OCI-LY1 (cell line): ENCODE data around the gene IMPACT.

Experiments
- EZH2 ChIP-seq: fragments of 200-600 bp; sonication (generic), shearing (Covaris generic); IDR thresholded peaks from 2 replicates; pipeline ENCODE4 v1.8.0; 2017; ENCODE audit warnings: borderline replicate concordance, mixed run types, mild to moderate bottlenecking, antibody characterized with exemption, low read length, moderate library complexity, mixed read lengths
- TF ChIP-seq, protein P1 (sequence below): fragments of 200-600 bp; sonication (generic), shearing (Covaris generic); IDR thresholded peaks from 2 replicates; pipeline ENCODE4 v1.5.1; 2017; ENCODE audit warnings: mild to moderate bottlenecking, antibody characterized with exemption, low read length, moderate library complexity, mixed read lengths

DNA sequence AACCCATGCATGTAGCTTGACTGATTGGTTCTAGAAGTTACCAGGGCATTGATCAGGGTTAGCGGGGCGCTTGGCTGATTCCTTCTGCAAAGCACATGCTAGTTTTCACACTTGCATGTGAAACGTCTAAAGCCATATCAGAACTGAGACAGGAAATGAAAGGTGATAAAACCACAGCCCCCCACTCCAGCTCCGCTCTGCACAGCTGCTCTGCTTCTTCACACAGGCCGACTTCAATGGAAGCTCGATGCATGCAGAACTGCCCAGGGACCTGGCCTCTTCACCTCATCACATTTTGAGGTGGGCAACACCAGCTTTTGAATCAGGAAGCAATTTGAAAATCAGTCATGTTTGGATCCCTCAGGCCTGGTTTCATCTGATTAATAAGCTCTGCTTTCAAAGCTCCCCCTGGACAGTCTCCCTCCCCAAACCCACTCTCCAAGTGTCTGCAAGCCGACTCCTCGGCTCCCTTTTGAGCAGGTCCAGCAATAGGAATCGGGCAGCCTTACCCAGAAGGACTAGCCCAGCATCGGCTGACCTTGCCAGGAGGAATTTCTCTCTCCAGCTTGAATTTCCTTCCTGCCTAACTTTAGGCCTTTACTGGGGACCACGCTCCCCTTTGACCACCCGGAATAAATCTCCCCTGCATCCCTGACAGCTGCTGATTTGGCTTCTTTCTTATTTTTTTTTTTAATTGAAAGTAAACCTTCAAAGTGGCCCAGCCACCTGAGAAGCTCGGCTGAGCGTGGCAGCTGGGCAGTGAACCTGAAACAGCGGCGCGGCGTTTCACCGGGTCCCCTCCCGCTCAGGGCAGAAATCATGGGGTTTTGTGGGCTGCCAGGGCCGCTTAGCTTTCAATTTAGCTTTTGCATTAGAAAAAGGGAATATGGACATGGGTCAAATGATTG, 65.7 kb downstream of the IMPACT start:
- TF ChIP-seq, protein P1, sequence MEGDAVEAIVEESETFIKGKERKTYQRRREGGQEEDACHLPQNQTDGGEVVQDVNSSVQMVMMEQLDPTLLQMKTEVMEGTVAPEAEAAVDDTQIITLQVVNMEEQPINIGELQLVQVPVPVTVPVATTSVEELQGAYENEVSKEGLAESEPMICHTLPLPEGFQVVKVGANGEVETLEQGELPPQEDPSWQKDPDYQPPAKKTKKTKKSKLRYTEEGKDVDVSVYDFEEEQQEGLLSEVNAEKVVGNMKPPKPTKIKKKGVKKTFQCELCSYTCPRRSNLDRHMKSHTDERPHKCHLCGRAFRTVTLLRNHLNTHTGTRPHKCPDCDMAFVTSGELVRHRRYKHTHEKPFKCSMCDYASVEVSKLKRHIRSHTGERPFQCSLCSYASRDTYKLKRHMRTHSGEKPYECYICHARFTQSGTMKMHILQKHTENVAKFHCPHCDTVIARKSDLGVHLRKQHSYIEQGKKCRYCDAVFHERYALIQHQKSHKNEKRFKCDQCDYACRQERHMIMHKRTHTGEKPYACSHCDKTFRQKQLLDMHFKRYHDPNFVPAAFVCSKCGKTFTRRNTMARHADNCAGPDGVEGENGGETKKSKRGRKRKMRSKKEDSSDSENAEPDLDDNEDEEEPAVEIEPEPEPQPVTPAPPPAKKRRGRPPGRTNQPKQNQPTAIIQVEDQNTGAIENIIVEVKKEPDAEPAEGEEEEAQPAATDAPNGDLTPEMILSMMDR: no peak
- TF ChIP-seq EZH2: no peak
